ENCODE results near the gene ARHGEF2. TPM values are rescaled to one million over a fixed set of nuclear protein-coding genes. Genes with fewer than 3 reads are reported as not detected.

The ARHGEF2 gene
- total RNA-seq, 4 donors from 2014 or later: 13.6 to 27.3 (median 26.4) TPM

DNA sequence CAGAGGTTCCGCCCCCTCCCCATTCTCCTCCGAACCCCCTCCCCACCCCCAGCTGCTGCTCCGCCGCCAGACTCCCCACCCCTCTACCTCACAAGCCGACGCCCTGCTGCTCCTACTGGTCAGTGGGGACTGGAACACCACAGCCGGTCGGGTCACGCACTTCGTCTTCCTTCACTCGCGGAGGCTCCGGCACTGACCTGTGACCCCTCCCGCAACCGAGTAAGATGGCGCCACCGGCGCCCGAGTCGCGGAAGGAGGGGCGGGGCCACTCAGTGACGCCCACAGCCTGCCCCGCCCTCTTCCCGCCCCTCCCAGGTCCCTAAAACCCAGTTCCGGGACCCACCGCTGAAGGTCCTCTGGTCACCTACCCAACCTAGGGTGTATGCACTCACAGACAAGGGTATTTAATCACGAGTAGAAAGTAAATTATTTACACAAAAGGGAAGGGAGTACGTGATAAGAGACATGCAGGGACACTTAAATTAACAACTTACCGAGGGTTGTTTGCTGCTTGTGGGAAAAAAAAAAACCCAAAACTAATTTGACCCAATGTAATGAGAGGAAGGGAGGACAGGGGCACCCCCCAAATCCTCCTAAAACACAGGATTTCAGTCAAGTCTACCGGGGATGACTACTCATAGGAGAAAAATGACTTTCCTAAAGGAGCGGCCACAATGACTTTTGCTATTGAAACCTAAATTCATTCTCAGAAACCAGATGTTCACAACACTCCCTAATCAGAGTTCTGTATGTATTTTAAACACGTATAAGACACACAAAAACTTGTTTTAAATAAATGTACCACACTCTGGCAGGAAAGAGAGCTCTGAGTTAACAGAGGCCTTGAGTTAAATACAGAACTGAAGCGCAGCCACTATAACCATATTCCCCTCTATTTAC lies 66.9 kb downstream of the ARHGEF2 start, which contains the start of gene RIT1:
Gene RIT1 (minus strand): TSS at position 194 of the 900 bp plus-strand sequence. CDS start 588 bp downstream, outside the sequence.
- peak within 1 kb of the TSS; percentile 89 to 96 (median 93) for H3K27ac ChIP-seq
- intact Hi-C loops (cut with DNase I; ENCODE audit: low total_unique reads) (loop anchor here (1.0 to 2.0 kb wide), 3 partner anchors 23 to 167 kb away; partner anchors contain the start of genes KHDC4 and SYT11), in situ Hi-C loops (cut with MboI; ENCODE audit: low sequenced_read_pairs in 4 of 4) (no loop called here)
- ATAC-seq (peak; percentile 93 to 95), DNase-seq (peak; percentile 72 to 84)
- peaks cover 8 to 16% of the 10 kb centered on the region in 2 donors for H3K4me1 ChIP-seq
- H3K9me3 ChIP-seq: no peaks in the 10 kb centered on the region
- H3K36me3 ChIP-seq: peaks cover 0 to 70% of the 10 kb centered on the region in 2 donors
- H3K4me3 ChIP-seq: peak within 1 kb of the TSS; percentile 73 to 99 (median 83)
- TF ChIP-seq, protein P1, sequence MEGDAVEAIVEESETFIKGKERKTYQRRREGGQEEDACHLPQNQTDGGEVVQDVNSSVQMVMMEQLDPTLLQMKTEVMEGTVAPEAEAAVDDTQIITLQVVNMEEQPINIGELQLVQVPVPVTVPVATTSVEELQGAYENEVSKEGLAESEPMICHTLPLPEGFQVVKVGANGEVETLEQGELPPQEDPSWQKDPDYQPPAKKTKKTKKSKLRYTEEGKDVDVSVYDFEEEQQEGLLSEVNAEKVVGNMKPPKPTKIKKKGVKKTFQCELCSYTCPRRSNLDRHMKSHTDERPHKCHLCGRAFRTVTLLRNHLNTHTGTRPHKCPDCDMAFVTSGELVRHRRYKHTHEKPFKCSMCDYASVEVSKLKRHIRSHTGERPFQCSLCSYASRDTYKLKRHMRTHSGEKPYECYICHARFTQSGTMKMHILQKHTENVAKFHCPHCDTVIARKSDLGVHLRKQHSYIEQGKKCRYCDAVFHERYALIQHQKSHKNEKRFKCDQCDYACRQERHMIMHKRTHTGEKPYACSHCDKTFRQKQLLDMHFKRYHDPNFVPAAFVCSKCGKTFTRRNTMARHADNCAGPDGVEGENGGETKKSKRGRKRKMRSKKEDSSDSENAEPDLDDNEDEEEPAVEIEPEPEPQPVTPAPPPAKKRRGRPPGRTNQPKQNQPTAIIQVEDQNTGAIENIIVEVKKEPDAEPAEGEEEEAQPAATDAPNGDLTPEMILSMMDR (IDR thresholded peaks at IDR 0.05 in 4 of 5, conservative IDR thresholded peaks at IDR 0.05 in 1 of 5): peak in 2 of 5 experiments; percentile 20 to 35
- TF ChIP-seq POLR2A (IDR thresholded peaks at IDR 0.05): peak; percentile 59 to 65
- H3K27me3 ChIP-seq: no peaks in the 10 kb centered on the region

GRCh38 chr1:155910621-155911121 lies 67.7 kb downstream of the ARHGEF2 start:
- peak overlapping the region; percentile 89 to 96 (median 93) for H3K27ac ChIP-seq
- peaks cover 0 to 70% of the 10 kb centered on the region in 2 donors for H3K36me3 ChIP-seq
- H3K27me3 ChIP-seq: no peaks in the 10 kb centered on the region
- intact Hi-C loops (cut with DNase I; ENCODE audit: low total_unique reads) (loop anchor here (1.0 to 2.0 kb wide), 3 partner anchors 24 to 166 kb away; partner anchors contain the start of genes KHDC4 and SYT11), in situ Hi-C loops (cut with MboI; ENCODE audit: low sequenced_read_pairs in 4 of 4) (no loop called here)
- H3K4me3 ChIP-seq: peak overlapping the region; percentile 73 to 99 (median 83)
- no peak for DNase-seq
- peaks cover 8 to 16% of the 10 kb centered on the region in 2 donors for H3K4me1 ChIP-seq
- TF ChIP-seq, protein P1 (IDR thresholded peaks at IDR 0.05 in 4 of 5, conservative IDR thresholded peaks at IDR 0.05 in 1 of 5): no peak
- no peak for TF ChIP-seq POLR2A (IDR thresholded peaks at IDR 0.05)
- H3K9me3 ChIP-seq: no peaks in the 10 kb centered on the region
- peak; percentile 51 to 55 for ATAC-seq

GRCh38 chr1:155909894-155910293 lies 68.5 kb downstream of the ARHGEF2 start:
- intact Hi-C loops (cut with DNase I; ENCODE audit: low total_unique reads): loop anchor here (2.0 kb wide), 2 partner anchors 51 to 165 kb away; partner anchors contain the start of gene SYT11
- no peak for ATAC-seq
- no peak for TF ChIP-seq POLR2A (IDR thresholded peaks at IDR 0.05)
- TF ChIP-seq, protein P1 (IDR thresholded peaks at IDR 0.05 in 4 of 5, conservative IDR thresholded peaks at IDR 0.05 in 1 of 5): no peak

GRCh38 chr1:155904261-155904660 lies 74.1 kb downstream of the ARHGEF2 start:
- intact Hi-C loops (cut with DNase I; ENCODE audit: low total_unique reads) (no loop called here), in situ Hi-C loops (cut with MboI; ENCODE audit: low sequenced_read_pairs in 4 of 4) (no loop called here)
- Histone ChIP-seq H3K9me3 (no peaks in the 10 kb centered on the region), H3K4me1 (no peaks in the 10 kb centered on the region), H3K4me3 (no peak overlapping the region), H3K27ac (no peak overlapping the region), H3K27me3 (no peaks in the 10 kb centered on the region), H3K36me3 (peaks cover 9 to 97% of the 10 kb centered on the region in 2 donors)
- DNase-seq (no peak), ATAC-seq (no peak)
- TF ChIP-seq POLR2A (IDR thresholded peaks at IDR 0.05): no peak
- TF ChIP-seq, protein P1 (IDR thresholded peaks at IDR 0.05 in 4 of 5, conservative IDR thresholded peaks at IDR 0.05 in 1 of 5): no peak

More at GRCh38 chr1:155909894-155910293, 68.5 kb downstream of the ARHGEF2 start:
- Histone ChIP-seq H3K9me3 (no peaks in the 10 kb centered on the region), H3K27ac (peak overlapping the region; percentile 89 to 96 (median 93)), H3K27me3 (no peaks in the 10 kb centered on the region), H3K4me1 (peaks cover 8 to 16% of the 10 kb centered on the region in 2 donors), H3K36me3 (peaks cover 0 to 72% of the 10 kb centered on the region in 2 donors), H3K4me3 (peak overlapping the region in 3 of 4 donors; percentile 73 to 99 (median 85))
- no peak for DNase-seq
- in situ Hi-C loops (cut with MboI; ENCODE audit: low sequenced_read_pairs in 4 of 4): no loop called here
